Activated CD4-positive, alpha-beta T cell treated with anti-CD3 and anti-CD28 coated beads for 36 hours (primary cell): Measurements from ENCODE around the gene MATN1. TPM values are rescaled to one million over a fixed set of nuclear protein-coding genes. Genes with fewer than 3 reads are reported as not detected.

Experiments
- ATAC-seq: fragments of 200-7000 bp; cut with Tn5 transposase; one replicate; pipeline ENCODE4 v1.10.0; 2021; ENCODE audit warnings: mild to moderate bottlenecking, moderate library complexity
- CTCF ChIA-PET: fragments of 350-600 bp; sonication (Branson Sonifier 250); formaldehyde crosslinking; loops from one replicate; lab custom pipeline; 2021; ENCODE audit warnings: antibody characterized with exemption; lab: Charles Lee
- POLR2A ChIA-PET: fragments of 350-600 bp; sonication (Branson Sonifier 250); formaldehyde crosslinking; loops from one replicate; lab custom pipeline; 2021; ENCODE audit warnings: antibody characterized with exemption, inconsistent platforms; lab: Charles Lee
- DNase-seq: peaks from one replicate; pipeline ENCODE4 v3.0.0-alpha.2; 2020
- H3K27ac Mint-ChIP-seq: one replicate; pipeline ENCODE4 v1.8.0; 2021; ENCODE audit warnings: mixed read lengths
- H3K27me3 Mint-ChIP-seq: one replicate; pipeline ENCODE4 v1.8.0; 2021; ENCODE audit warnings: mixed read lengths
- H3K36me3 Mint-ChIP-seq: one replicate; pipeline ENCODE4 v1.8.0; 2021; ENCODE audit warnings: low read depth, mixed read lengths
- H3K4me1 Mint-ChIP-seq: one replicate; pipeline ENCODE4 v1.8.0; 2021; ENCODE audit warnings: mixed read lengths
- H3K4me3 Mint-ChIP-seq: one replicate; pipeline ENCODE4 v1.8.0; 2021; ENCODE audit warnings: mild to moderate bottlenecking, moderate library complexity, mixed read lengths
- H3K9me3 Mint-ChIP-seq: one replicate; pipeline ENCODE4 v1.8.0; 2021; ENCODE audit warnings: low read depth, mixed read lengths
- intact Hi-C, 2 experiments: fragments of 100-400 bp; cut with DNase I in 1 of 2; cut with micrococcal nuclease in 1 of 2; formaldehyde crosslinking; loops; one replicate each; pipeline versions ENCODE4 v1.14.2 to v1.15.1; 2022 to 2024; cut with DNase I, micrococcal nuclease
- total RNA-seq, 2 experiments: library from RNA; stranded (reverse); gene quantifications; one replicate each; pipeline ENCODE4 v1.2.3, GENCODE V29; 2021

The MATN1 gene
- total RNA-seq, 2 experiments from 2014 or later = 0.32 to 0.43 TPM

DNA sequence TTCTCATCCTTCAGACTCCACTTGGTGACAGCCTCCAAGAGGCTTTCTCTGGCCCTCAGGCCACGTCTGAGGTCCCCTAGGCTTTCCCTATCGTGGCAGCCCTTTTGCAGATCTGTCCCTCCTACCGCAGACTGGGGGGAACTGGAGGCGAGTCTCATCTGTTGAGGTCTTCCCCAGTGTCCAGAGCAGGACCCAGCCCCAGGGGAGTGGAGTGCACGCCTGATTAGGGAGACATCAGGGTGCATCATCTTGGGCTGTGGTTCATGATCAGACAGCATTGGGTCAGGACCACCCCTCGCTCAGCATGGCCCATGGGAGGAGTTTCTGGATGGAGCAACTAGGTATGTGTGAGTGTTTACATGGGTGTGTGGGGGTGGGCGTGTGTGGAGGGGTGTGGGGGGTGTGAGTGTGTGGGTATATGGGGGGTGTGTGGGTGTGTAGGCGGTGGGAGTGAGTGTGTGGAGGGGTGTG is 8.5 kb upstream of the MATN1 start:
- POLR2A ChIA-PET = interaction anchor here (1.2 kb wide), 1 partner anchor 13 kb away, joined by 3 read pairs; no protein-coding TSS in a partner anchor
- peak; percentile 58 for DNase-seq
- no peaks in the 10 kb centered on the region for H3K27me3 Mint-ChIP-seq
- H3K4me1 Mint-ChIP-seq = peaks cover 11% of the 10 kb centered on the region
- peak; percentile 69 for ATAC-seq
- H3K27ac Mint-ChIP-seq = peak overlapping the region; percentile 30
- CTCF ChIA-PET = interaction anchor here (0.7 to 2.8 kb wide), 3 partner anchors 11 to 13 kb away, joined by 3 to 15 read pairs (median 5); no protein-coding TSS in a partner anchor
- intact Hi-C loops = loop anchor here in 1 of 2 experiments (1.0 kb wide), 1 partner anchor 34 kb away; no protein-coding TSS in a partner anchor
- H3K4me3 Mint-ChIP-seq = peak overlapping the region; percentile 14
- H3K9me3 Mint-ChIP-seq = no peaks in the 10 kb centered on the region
- peaks cover 36% of the 10 kb centered on the region for H3K36me3 Mint-ChIP-seq

DNA sequence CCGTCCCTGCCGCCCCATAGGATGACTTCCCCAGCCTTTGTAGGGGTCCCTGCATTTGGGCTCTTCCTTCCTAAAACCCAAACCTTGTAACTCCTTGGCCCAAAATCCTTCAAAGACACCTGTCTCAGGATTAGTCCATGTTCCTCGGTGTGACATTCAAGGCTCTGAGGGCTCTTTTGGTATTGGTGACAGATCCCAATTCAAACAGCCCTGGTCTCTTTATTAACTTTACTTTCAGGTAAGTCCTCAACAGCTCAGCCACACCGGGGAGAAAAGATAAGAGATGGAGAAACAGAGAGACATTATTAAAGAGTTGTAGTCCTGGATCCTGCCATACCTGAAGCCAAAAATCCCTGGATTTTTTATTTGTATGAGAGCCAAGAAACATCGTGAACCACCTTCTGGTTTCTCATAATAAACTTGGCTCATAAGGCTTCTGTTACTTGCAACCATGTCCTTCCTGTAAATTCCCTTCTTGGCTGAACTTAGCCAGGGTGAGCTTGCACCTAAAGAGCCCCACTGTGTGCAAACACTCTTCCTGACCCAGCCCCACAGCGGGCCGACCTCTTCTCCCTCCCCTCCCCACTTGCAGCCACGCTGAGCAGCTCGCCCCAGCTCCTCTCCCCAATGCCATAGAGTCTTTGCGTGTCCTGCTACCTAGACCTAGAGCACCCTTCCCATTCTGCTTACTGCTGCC is 7.9 kb upstream of the MATN1 start:
- no peak overlapping the region for H3K4me3 Mint-ChIP-seq
- CTCF ChIA-PET = interaction anchor here (0.7 to 6.0 kb wide), 4 partner anchors 11 to 52 kb away, joined by 3 to 40 read pairs (median 9); no protein-coding TSS in a partner anchor
- POLR2A ChIA-PET = interaction anchor here (1.2 kb wide), 1 partner anchor 12 kb away, joined by 3 read pairs; no protein-coding TSS in a partner anchor
- ATAC-seq (peak; percentile 47), DNase-seq (no peak)
- no peaks in the 10 kb centered on the region for H3K9me3 Mint-ChIP-seq
- peak overlapping the region; percentile 30 for H3K27ac Mint-ChIP-seq
- H3K4me1 Mint-ChIP-seq = peaks cover 11% of the 10 kb centered on the region
- peaks cover 33% of the 10 kb centered on the region for H3K36me3 Mint-ChIP-seq
- no peaks in the 10 kb centered on the region for H3K27me3 Mint-ChIP-seq
- intact Hi-C loops = loop anchor here in 1 of 2 experiments (1.0 kb wide), 1 partner anchor 35 kb away; no protein-coding TSS in a partner anchor

DNA sequence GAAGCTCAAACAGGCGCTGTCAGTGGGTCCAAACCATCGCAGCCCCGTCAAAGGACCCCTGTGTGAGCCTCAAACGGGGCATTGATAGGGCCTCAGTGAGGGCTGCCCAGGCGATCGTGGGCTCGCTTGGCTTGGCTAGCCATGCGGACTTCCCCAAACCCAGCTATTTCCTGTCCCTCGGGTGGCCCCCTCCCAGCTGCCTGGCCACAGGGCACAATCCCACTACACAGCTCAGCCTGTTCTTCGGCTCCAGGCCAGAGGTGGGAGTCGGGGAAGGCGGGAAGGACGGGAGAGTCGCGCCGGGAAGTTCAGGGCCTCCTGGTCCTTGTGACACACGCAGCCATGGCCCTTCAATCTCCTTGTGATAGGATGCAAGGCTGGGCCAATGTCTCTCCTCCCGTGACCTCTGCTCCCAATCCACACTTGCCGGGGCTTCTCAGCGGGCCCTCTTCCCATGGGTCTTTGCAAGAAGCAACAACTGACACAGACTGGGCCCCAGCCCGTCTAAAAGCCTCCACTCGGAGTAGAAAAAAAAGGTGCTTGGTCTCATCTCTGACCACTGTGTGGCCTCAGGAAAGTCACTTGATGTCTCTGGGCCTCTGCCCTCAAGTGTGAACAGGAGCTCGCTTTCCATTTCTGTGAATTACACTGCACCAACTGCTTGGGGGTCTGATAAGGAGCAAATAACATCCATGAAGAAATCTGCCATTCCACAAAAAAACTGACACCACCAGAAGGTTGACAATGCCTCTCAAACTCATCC is 7.1 kb upstream of the MATN1 start:
- Mint-ChIP-seq H3K36me3 (peaks cover 26% of the 10 kb centered on the region), H3K4me1 (peaks cover 11% of the 10 kb centered on the region), H3K27me3 (no peaks in the 10 kb centered on the region), H3K9me3 (no peaks in the 10 kb centered on the region), H3K27ac (no peak overlapping the region), H3K4me3 (no peak overlapping the region)
- ATAC-seq (no peak), DNase-seq (no peak)
- ChIA-PET POLR2A (interaction anchor here (1.2 kb wide), 1 partner anchor 28 kb away, joined by 3 read pairs; no protein-coding TSS in a partner anchor), CTCF (interaction anchor here (0.9 to 6.0 kb wide), 9 partner anchors 10 to 53 kb away, joined by 3 to 40 read pairs (median 4); no protein-coding TSS in a partner anchor)
- intact Hi-C loops = loop anchor here in 1 of 2 experiments (1.0 kb wide), 1 partner anchor 36 kb away; no protein-coding TSS in a partner anchor

DNA sequence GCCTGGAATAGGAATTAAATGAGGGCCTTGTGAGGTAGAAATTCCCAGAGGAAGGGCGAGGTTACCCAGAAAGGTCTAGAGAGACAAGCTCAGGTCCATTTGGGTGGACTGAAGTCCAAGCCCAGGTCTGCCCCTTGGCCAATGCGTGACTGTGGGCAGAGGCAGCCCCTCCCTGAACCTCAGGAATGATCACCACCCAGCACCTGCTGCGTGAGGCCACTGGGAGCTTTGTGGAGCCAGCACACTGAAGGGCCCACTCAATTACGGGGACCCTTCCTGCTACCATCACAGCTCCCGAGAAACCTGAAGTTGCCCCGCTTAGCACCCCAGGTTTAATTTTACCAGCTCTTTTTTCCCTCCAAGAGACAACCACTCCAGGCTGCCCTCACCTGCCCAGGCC is 6.5 kb upstream of the MATN1 start:
- DNase-seq (no peak), ATAC-seq (no peak)
- Mint-ChIP-seq H3K27me3 (no peaks in the 10 kb centered on the region), H3K4me1 (peaks cover 11% of the 10 kb centered on the region), H3K9me3 (no peaks in the 10 kb centered on the region), H3K27ac (no peak overlapping the region), H3K36me3 (peaks cover 21% of the 10 kb centered on the region), H3K4me3 (no peak overlapping the region)
- intact Hi-C loops = no loop called here
- POLR2A ChIA-PET = interaction anchor here (0.8 to 1.2 kb wide), 2 partner anchors 14 to 28 kb away, joined by 3 read pairs; no protein-coding TSS in a partner anchor
- CTCF ChIA-PET = interaction anchor here (0.9 to 6.0 kb wide), 8 partner anchors 9 to 53 kb away, joined by 3 to 40 read pairs (median 6); no protein-coding TSS in a partner anchor

DNA sequence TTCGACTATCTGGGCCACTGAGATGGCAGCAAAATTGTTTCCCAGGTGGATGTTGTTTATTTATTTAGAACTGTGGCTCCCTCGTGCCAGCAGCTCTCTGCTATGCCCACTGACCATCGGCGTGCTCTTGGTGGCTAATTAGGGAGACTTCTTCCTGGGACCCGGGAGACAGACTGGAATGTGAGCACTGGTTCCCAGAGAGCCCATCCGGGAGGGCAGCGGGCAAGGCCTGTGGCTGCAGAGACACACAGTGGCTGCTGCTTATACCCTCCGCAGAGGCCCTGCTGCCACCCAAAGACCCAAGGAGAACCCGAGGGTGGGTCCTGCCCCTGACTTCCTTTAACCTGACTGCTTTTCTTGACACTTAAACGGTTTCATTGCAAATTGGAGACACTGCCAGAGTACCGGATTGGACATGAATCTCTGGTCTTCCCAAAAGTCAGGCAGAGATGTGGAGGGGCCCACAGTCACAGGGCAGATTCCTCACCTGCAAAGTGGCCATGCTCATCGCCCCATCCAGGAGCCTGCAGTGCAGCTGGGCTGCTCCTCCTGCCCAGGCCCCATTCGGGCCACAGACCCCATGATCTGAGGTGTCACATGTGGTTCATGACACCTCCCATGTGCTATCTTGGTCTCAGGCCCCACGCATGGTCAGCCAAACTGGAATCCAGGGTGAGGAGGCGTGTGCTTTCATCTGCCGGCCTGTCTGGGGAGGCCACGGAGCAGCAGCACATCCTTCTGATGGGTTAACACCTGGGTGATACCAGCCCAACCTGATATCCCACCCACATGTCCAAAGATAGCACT is 5.7 kb upstream of the MATN1 start:
- Mint-ChIP-seq H3K9me3 (no peaks in the 10 kb centered on the region), H3K27ac (no peak overlapping the region), H3K4me1 (peaks cover 12% of the 10 kb centered on the region), H3K27me3 (no peaks in the 10 kb centered on the region), H3K4me3 (no peak overlapping the region), H3K36me3 (peaks cover 14% of the 10 kb centered on the region)
- no peak for DNase-seq
- no peak for ATAC-seq
- POLR2A ChIA-PET = interaction anchor here (0.8 to 1.8 kb wide), 3 partner anchors 9 to 51 kb away, joined by 3 to 5 read pairs (median 3); no protein-coding TSS in a partner anchor
- intact Hi-C loops = no loop called here
- CTCF ChIA-PET = interaction anchor here (1.0 to 6.0 kb wide), 10 partner anchors 8 to 54 kb away, joined by 3 to 40 read pairs (median 6); no protein-coding TSS in a partner anchor

DNA sequence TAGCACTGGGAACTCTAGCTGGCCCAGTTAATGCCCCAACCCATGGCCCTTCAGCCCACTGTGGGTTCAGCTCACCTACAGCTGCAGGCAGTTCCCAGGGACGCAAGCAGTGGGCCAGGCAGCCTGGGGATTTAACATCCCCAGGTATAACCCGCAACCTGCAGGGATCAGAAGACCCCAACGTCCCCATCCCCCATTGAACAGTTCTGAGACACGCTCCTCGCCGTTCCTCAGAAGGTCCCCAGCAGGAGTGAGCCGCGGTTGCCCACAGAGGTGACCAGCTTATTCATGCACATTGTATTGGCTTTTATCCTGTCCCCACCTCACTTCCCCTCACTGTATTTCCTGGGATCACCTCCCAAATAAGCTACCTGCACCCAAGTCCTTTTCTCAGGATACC is 5.0 kb upstream of the MATN1 start:
- POLR2A ChIA-PET = interaction anchor here (1.0 to 1.8 kb wide), 2 partner anchors 8 to 52 kb away, joined by 3 to 5 read pairs; no protein-coding TSS in a partner anchor
- no peaks in the 10 kb centered on the region for H3K9me3 Mint-ChIP-seq
- H3K4me3 Mint-ChIP-seq = no peak overlapping the region
- no peaks in the 10 kb centered on the region for H3K27me3 Mint-ChIP-seq
- intact Hi-C loops = no loop called here
- no peak for DNase-seq
- CTCF ChIA-PET = interaction anchor here (0.6 to 6.0 kb wide), 8 partner anchors 9 to 182 kb away, joined by 3 to 40 read pairs (median 4); no protein-coding TSS in a partner anchor
- H3K36me3 Mint-ChIP-seq = peaks cover 12% of the 10 kb centered on the region
- peaks cover 16% of the 10 kb centered on the region for H3K4me1 Mint-ChIP-seq
- no peak for ATAC-seq
- H3K27ac Mint-ChIP-seq = no peak overlapping the region

DNA sequence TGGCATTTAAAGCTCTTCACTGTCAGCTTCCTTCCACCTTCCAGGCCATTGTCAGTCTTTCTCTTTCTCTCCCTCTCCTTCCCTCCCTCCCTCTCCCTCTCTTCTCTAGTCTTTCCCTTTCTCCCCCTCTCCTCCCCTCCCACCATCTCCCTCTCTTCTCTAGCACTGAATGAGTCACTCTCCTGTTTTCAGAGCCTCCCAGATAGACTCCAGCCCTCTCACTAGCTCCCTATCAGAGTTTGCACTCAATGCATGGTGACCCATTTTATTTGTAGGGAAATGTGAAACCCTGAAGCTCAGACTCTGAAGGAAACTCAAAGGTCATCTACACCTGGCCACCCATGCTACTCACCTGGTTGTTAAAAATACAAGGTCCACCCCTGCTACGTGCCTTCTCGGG is 4.4 kb upstream of the MATN1 start:
- intact Hi-C loops = no loop called here
- POLR2A ChIA-PET = interaction anchor here (0.7 to 1.8 kb wide), 3 partner anchors 27 to 244 kb away, joined by 3 to 5 read pairs (median 3); no protein-coding TSS in a partner anchor
- H3K4me1 Mint-ChIP-seq = peaks cover 16% of the 10 kb centered on the region

DNA sequence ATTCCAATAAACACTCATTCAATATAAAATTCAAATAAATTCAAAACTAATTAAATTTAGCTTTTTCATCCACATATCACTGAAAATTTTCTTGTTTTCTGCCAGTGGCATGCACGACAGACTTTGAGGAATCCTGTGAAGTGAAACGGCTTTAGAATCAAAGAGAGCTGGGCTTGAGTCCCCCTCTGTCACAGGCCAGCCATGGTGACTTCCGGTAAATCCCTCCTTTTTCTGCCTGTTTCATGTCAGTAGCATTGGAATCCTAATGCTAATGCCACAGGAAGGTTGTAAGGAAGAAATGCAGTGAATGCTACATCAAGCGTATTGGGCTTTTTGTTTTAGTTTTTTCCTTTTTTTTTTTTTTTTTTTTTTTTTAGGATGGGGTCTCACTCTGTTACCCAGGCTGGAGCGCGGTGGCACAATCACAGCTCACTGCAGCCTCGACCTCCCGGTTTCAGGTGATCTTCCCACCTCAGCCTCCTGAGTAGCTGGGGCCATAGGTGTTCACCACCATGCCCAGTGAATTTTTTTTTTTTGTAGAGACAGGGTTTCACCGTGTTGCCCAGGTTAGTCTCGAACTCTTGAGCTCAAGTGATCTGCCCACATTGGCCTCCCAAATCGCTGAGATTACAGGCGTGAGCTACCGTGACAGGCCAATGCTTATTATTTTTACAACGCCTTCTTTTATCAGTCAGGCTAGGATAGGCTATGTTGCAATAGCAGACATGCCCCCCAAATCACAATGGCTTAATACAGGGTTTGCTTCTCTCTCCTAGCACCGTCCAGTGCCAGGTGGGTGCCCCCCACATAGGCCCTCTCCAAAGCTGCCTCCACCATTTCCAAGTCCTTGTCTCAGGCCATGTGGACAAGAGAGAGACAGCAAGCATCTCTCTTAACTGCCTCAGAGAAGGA is 3.6 kb upstream of the MATN1 start:
- no peak overlapping the region for H3K27ac Mint-ChIP-seq

More for the DNA sequence above, 4.4 kb upstream of the MATN1 start:
- Mint-ChIP-seq H3K4me3 (no peak overlapping the region), H3K27me3 (no peaks in the 10 kb centered on the region), H3K27ac (no peak overlapping the region), H3K9me3 (no peaks in the 10 kb centered on the region), H3K36me3 (peaks cover 8% of the 10 kb centered on the region)
- ATAC-seq (no peak), DNase-seq (no peak)
- CTCF ChIA-PET = interaction anchor here (0.6 to 6.0 kb wide), 9 partner anchors 9 to 183 kb away, joined by 3 to 40 read pairs (median 5); no protein-coding TSS in a partner anchor

DNA sequence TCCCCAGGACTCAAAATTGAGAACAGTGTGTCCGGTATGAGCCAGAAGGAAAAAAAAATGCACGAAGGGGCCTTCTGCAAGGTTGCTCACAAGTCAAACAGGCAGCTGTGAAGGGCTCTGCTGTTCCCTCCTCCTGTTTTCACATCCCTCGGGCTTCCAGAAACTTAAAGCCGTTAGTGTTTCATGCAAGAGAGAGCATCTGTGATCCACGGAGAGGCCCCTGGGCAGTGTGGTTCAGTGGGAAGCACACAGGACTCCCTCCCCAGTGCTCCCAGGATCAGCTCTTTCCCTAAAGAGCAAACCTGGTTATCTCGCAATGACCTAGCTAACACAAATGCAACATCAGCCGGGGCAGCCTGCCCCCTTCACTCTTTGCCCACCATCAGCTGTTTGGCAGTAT is 2.9 kb upstream of the MATN1 start:
- no peaks in the 10 kb centered on the region for H3K27me3 Mint-ChIP-seq
- H3K27ac Mint-ChIP-seq = no peak overlapping the region
- ChIA-PET CTCF (interaction anchor here (0.6 to 6.0 kb wide), 7 partner anchors 53 to 785 kb away, joined by 3 to 40 read pairs (median 6); no protein-coding TSS in a partner anchor), POLR2A (no interaction called here)
- intact Hi-C loops = no loop called here
- DNase-seq = no peak
- no peak for ATAC-seq
- H3K36me3 Mint-ChIP-seq = peaks cover 6% of the 10 kb centered on the region
- peaks cover 10% of the 10 kb centered on the region for H3K4me1 Mint-ChIP-seq
- H3K9me3 Mint-ChIP-seq = no peaks in the 10 kb centered on the region
- H3K4me3 Mint-ChIP-seq = no peak overlapping the region

More for the DNA sequence above, 3.6 kb upstream of the MATN1 start:
- peaks cover 3% of the 10 kb centered on the region for H3K36me3 Mint-ChIP-seq
- ChIA-PET POLR2A (interaction anchor here (0.7 to 0.9 kb wide), 2 partner anchors 28 to 243 kb away, joined by 3 read pairs; no protein-coding TSS in a partner anchor), CTCF (interaction anchor here (0.6 to 6.0 kb wide), 8 partner anchors 18 to 785 kb away, joined by 3 to 40 read pairs (median 4); no protein-coding TSS in a partner anchor)
- H3K4me3 Mint-ChIP-seq = no peak overlapping the region
- H3K27me3 Mint-ChIP-seq = no peaks in the 10 kb centered on the region
- ATAC-seq (no peak), DNase-seq (no peak)
- H3K4me1 Mint-ChIP-seq = peaks cover 16% of the 10 kb centered on the region
- no peaks in the 10 kb centered on the region for H3K9me3 Mint-ChIP-seq
- intact Hi-C loops = no loop called here
